Endothelial cell of umbilical vein (primary cell): Measurements from ENCODE around the gene CRYBA4. TPM values are rescaled to one million over a fixed set of nuclear protein-coding genes. Genes with fewer than 3 reads are reported as not detected.

Source experiments
- BruUV-seq: library from RNA; stranded (reverse); fragments of 400-500 nt; replicated peaks from 2 replicates; lab custom pipeline; 2021; lab: Mats Ljungman, UMichigan
- CTCF ChIA-PET: fragments of 300-600, 350-600 bp; sonication (Branson Sonifier 250); formaldehyde crosslinking; loops from one replicate; lab custom pipeline; 2021; ENCODE audit warnings: antibody characterized with exemption, inconsistent platforms; lab: Charles Lee
- POLR2A ChIA-PET: fragments of 300-600, 350-600 bp; sonication (Branson Sonifier 250); formaldehyde crosslinking; loops from one replicate; lab custom pipeline; 2021; ENCODE audit warnings: antibody characterized with exemption, inconsistent platforms; lab: Charles Lee
- DNase-seq: peaks from one replicate; pipeline ENCODE4 v3.0.0-alpha.2; 2011; ENCODE audit warnings: low read depth, low spot score
- FAIRE-seq: peaks from 2 replicates; lab custom pipeline; 2011; peaks lifted over from hg19 to GRCh38; lab: Jason Lieb, UNC
- H2AFZ ChIP-seq: 2 replicates; pipeline ENCODE4 v1.6.0; 2012; ENCODE audit warnings: low read depth, low read length, control low read depth, inconsistent platforms
- H3K27ac ChIP-seq: 2 replicates; pipeline ENCODE4 v1.5.1; 2011; ENCODE audit warnings: low read depth, mild to moderate bottlenecking, control low read depth, low read length, moderate library complexity; ENCODE audit not compliant: insufficient read depth
- H3K27me3 ChIP-seq, 2 experiments: 2 replicates each; pipeline versions ENCODE4 v1.6.0 to v1.6.1; 2011; ENCODE audit warnings: low read length in 2 of 2, mixed read lengths in 1 of 2; ENCODE audit not compliant: control insufficient read depth in 2 of 2, insufficient read depth in 2 of 2
- H3K36me3 ChIP-seq, 2 experiments: 2 replicates in 1 of 2; 3 replicates in 1 of 2; pipeline ENCODE4 v1.5.1; 2011; ENCODE audit warnings: low read length in 2 of 2, mild to moderate bottlenecking in 1 of 2, moderate library complexity in 1 of 2; ENCODE audit not compliant: control insufficient read depth in 2 of 2, insufficient read depth in 2 of 2; ENCODE audit errors: extremely low read depth in 1 of 2
- H3K4me1 ChIP-seq: 3 replicates; pipeline ENCODE4 v1.5.1; 2011; ENCODE audit warnings: mild to moderate bottlenecking, low read length; ENCODE audit not compliant: control insufficient read depth, insufficient read depth; ENCODE audit errors: extremely low read depth
- H3K4me2 ChIP-seq: 2 replicates; pipeline ENCODE4 v1.6.1; 2011; ENCODE audit warnings: low read length, control low read depth, mixed read lengths; ENCODE audit not compliant: insufficient read depth
- H3K4me3 ChIP-seq, 3 experiments: fragments of 200-600 bp in 1 of 3; sonication (generic), shearing (Covaris generic) in 1 of 3; replicated peaks in 1 of 3; 2 replicates each; pipeline ENCODE4 v1.5.1; 2011 to 2016; ENCODE audit warnings: control low read depth in 3 of 3, low read length in 3 of 3, mild to moderate bottlenecking in 2 of 3, inconsistent platforms in 1 of 3, low read depth in 1 of 3, moderate library complexity in 1 of 3; ENCODE audit not compliant: insufficient read depth in 1 of 3
- H3K79me2 ChIP-seq: 2 replicates; pipeline ENCODE4 v1.6.0; 2012; ENCODE audit warnings: low read length, inconsistent platforms; ENCODE audit not compliant: control insufficient read depth, insufficient read depth
- H3K9ac ChIP-seq: replicated peaks from 2 replicates; pipeline ENCODE3; 2011; ENCODE audit warnings: low read length, control low read depth; ENCODE audit not compliant: insufficient read depth; ENCODE audit errors: extremely low read depth
- H3K9me1 ChIP-seq: replicated peaks from 3 replicates; pipeline ENCODE4 v1.6.0; 2011; ENCODE audit warnings: mild to moderate bottlenecking, low read length; ENCODE audit not compliant: control insufficient read depth, insufficient read depth; ENCODE audit errors: extremely low read depth
- H3K9me3 ChIP-seq: replicated peaks from 2 replicates; pipeline ENCODE4 v1.5.1; 2012; ENCODE audit warnings: low read length, inconsistent platforms; ENCODE audit not compliant: control insufficient read depth, insufficient read depth
- H4K20me1 ChIP-seq: replicated peaks from 2 replicates; pipeline ENCODE3; 2011; ENCODE audit warnings: mild to moderate bottlenecking, low read length; ENCODE audit not compliant: control insufficient read depth, insufficient read depth; ENCODE audit errors: extremely low read depth
- FOS ChIP-seq: IDR thresholded peaks from 2 replicates; pipeline ENCODE4 v1.6.1; 2011; ENCODE audit warnings: mild to moderate bottlenecking, low read length, moderate library complexity, borderline replicate concordance; ENCODE audit not compliant: insufficient read depth
- GATA2 ChIP-seq: IDR thresholded peaks from 2 replicates; pipeline ENCODE4 v1.7.0; 2011; ENCODE audit warnings: low read depth, mild to moderate bottlenecking, moderate library complexity, mixed read lengths, low read length; ENCODE audit not compliant: insufficient read length, insufficient read depth
- MYC ChIP-seq: IDR thresholded peaks from one replicate; pipeline ENCODE4 v1.6.1; 2011; ENCODE audit warnings: mild to moderate bottlenecking, low read depth, low read length
- POLR2A ChIP-seq: IDR thresholded peaks from 2 replicates; pipeline ENCODE4 v1.6.1; 2012; ENCODE audit warnings: low read depth, mild to moderate bottlenecking, control low read depth, low read length
- POLR2AphosphoS5 ChIP-seq: IDR thresholded peaks from 2 replicates; pipeline ENCODE4 v1.6.1; 2012; ENCODE audit warnings: low read depth, mild to moderate bottlenecking, control low read depth, low read length, moderate library complexity; ENCODE audit not compliant: insufficient read depth
- dilution Hi-C: fragments of 300-500 bp; cut with MboI; formaldehyde crosslinking; loops from one replicate; pipeline ENCODE4 v1.15.0; 2019; ENCODE audit warnings: low sequenced_read_pairs; ENCODE audit not compliant: extremely low pct_ligation_motif_present
- intact Hi-C: fragments of 100-400 bp; cut with micrococcal nuclease; formaldehyde crosslinking; loops from one replicate; pipeline ENCODE4 v1.10.0; 2022
- polyA plus RNA-seq, 4 experiments: library from polyadenylated mRNA; depleted of rRNA in 3 of 4; stranded (reverse) in 3 of 4; unstranded in 1 of 4; fragments of >200 nt; gene quantifications; 2 replicates each; pipeline versions ENCODE4 v1.2.1 to v1.2.3, GENCODE V29; 2011 to 2012; ENCODE audit warnings: missing spikeins in 1 of 4
- total RNA-seq: library from RNA; stranded (reverse); gene quantifications from 2 replicates; pipeline ENCODE4 v1.2.3, GENCODE V29; 2021
- TF ChIP-seq, protein P1 (sequence below): IDR thresholded peaks from 2 replicates; pipeline ENCODE4 v1.6.1; 2011; ENCODE audit not compliant: insufficient read depth, insufficient read length

Gene CRYBA4
- total and polyA plus RNA-seq, 2 donors (not counting 3 experiments of a cell fraction or from before 2014, with no cell fraction given) = not detected

DNA sequence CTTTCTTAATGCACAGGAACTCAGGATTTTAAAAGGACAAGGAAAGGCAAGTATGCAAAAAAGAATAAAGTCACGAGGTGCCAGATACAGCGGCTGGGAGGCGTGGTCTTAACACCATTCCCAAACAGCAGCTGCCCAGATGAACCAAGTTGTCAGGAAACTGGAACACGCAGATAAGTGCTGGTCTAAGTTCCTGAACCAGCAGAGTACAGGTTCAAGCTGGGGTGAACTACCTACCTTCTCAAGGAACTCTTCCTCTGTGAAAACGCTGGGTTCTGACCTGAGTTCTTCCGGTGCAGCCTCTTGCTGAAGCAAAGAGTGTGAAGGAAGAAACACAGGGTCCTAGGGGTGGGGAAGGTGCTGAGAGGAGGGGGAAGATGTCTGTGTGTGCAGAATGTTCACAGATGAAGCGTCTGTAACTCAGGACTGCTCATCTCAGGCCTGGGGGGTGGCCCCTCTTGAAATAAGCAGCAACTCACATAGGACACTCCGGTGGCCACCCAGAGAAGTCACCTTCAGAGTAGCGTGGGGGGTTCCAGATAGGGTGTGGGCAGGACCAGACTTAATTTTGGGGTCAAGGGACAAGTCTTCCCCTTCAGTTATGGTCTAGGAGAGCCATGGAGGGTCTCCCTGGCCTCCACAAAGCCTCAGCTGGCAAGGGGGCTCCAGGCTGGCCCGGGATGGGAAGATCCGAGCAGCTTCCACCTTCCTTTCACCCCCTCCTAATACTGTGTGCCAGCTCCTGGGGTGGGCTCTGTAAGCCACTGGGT lies 35.0 kb upstream of the CRYBA4 start:
- no peaks in the 10 kb centered on the region for H3K9me3 ChIP-seq
- intact Hi-C loops = loop anchor here (2.0 kb wide), 1 partner anchor 74 kb away; the partner anchor contains the start of gene TFIP11
- no peak overlapping the region for H2AFZ ChIP-seq
- no peaks in the 10 kb centered on the region for H3K27me3 ChIP-seq
- no TSS peak for BruUV-seq
- H4K20me1 ChIP-seq = no peaks in the 10 kb centered on the region
- dilution Hi-C loops = no loop called here
- POLR2A ChIA-PET = no interaction called here
- CTCF ChIA-PET = no interaction called here
- DNase-seq (peak; percentile 96), FAIRE-seq (peak; percentile 83)
- TF ChIP-seq, protein P1, sequence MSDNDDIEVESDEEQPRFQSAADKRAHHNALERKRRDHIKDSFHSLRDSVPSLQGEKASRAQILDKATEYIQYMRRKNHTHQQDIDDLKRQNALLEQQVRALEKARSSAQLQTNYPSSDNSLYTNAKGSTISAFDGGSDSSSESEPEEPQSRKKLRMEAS = peak; percentile 57
- TF ChIP-seq POLR2A (peak; percentile 32), GATA2 (peak; percentile 56), FOS (no peak), MYC (no peak), POLR2AphosphoS5 (peak; percentile 55)
- no peak overlapping the region for H3K4me3 ChIP-seq
- no peak overlapping the region for H3K4me2 ChIP-seq
- H3K4me1 ChIP-seq = peaks cover 39% of the 10 kb centered on the region
- no peaks in the 10 kb centered on the region for H3K9me1 ChIP-seq
- H3K9ac ChIP-seq = peak overlapping the region; percentile 0
- H3K36me3 ChIP-seq = peaks cover 0 to 2% of the 10 kb centered on the region in 2 experiments
- peak overlapping the region; percentile 45 for H3K27ac ChIP-seq
- H3K79me2 ChIP-seq = peaks cover 32% of the 10 kb centered on the region
